Spleen (tissue), 7 donors: ENCODE results near the gene ACCSL.

Experiments
- CTCF ChIP-seq, 11 experiments: fragments of 200-600 bp in 7 of 11; fragments of 450-650 bp in 4 of 11; sonication (generic) in 4 of 11; IDR thresholded peaks in 8 of 11; conservative IDR thresholded peaks in 3 of 11; 1 replicate in 7 of 11; 2 replicates in 4 of 11; pipeline versions ENCODE4 v1.4.0 to v1.8.0; 2016 to 2021; ENCODE audit warnings: antibody characterized with exemption in 11 of 11, inconsistent platforms in 4 of 11, mild to moderate bottlenecking in 1 of 11
- POLR2A ChIP-seq, 3 donors: fragments of 450-650 bp; IDR thresholded peaks; one replicate each; pipeline ENCODE4 v1.5.1; 2017; ENCODE audit warnings: antibody characterized with exemption in 3 of 3, mild to moderate bottlenecking in 1 of 3
- donor health status: DM: no; HTN: no; CAD: no; lungs with moderate emphysema.
- donor health status: DM: no; HTN: no; CAD: no.
- donor health status: DM: no; HTN: no; CAD: no.

- TF ChIP-seq POLR2A (IDR thresholded peaks at IDR 0.05) (no peak), CTCF (IDR thresholded peaks at IDR 0.05 in 8 of 11, conservative IDR thresholded peaks at IDR 0.05 in 3 of 11) (no peak)
Measured at GRCh38 chr11:44046182-44046581, 1.6 kb upstream of the ACCSL start.
